Uterus (tissue), 2 donors: ENCODE measurements around the gene BRINP3.

ENCODE experiments used
- POLR2A ChIP-seq, 2 donors: fragments of 450-650 bp; IDR thresholded peaks; one replicate each; pipeline ENCODE4 v1.6.1; 2016; ENCODE audit warnings: antibody characterized with exemption in 2 of 2, mild to moderate bottlenecking in 1 of 2, moderate library complexity in 1 of 2
- TF ChIP-seq, protein P1 (sequence below), 4 experiments: fragments of 200-600 bp in 2 of 4; fragments of 450-650 bp in 2 of 4; sonication (generic) in 2 of 4; IDR thresholded peaks; one replicate each; pipeline ENCODE4 v1.5.1; 2016 to 2019; ENCODE audit warnings: antibody characterized with exemption in 4 of 4, mild to moderate bottlenecking in 2 of 4, moderate library complexity in 1 of 4

DNA sequence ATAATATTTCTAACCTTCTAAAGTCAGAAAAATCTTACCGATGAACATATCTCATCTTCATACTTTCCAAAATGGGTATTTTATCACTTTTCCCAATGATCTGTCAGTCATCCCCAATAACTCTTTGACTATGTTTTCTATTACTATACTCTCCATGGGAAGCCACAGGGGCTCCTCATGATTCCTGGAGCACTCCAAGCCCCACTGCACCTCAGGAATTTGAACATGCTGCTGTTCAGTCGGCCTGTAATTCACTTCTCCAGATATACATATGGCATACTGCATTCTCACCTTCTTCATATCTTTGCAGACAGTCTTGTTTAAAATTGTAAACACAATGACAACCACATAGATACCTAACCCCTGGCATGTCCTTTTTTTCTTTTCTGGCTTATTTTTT lies 333.0 kb downstream of the BRINP3 start:
- TF ChIP-seq, protein P1, sequence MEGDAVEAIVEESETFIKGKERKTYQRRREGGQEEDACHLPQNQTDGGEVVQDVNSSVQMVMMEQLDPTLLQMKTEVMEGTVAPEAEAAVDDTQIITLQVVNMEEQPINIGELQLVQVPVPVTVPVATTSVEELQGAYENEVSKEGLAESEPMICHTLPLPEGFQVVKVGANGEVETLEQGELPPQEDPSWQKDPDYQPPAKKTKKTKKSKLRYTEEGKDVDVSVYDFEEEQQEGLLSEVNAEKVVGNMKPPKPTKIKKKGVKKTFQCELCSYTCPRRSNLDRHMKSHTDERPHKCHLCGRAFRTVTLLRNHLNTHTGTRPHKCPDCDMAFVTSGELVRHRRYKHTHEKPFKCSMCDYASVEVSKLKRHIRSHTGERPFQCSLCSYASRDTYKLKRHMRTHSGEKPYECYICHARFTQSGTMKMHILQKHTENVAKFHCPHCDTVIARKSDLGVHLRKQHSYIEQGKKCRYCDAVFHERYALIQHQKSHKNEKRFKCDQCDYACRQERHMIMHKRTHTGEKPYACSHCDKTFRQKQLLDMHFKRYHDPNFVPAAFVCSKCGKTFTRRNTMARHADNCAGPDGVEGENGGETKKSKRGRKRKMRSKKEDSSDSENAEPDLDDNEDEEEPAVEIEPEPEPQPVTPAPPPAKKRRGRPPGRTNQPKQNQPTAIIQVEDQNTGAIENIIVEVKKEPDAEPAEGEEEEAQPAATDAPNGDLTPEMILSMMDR (IDR thresholded peaks at IDR 0.05), result no peak
- no peak for TF ChIP-seq POLR2A (IDR thresholded peaks at IDR 0.05)
